HepG2 (cell line): ENCODE results near the gene ATAD3C. TPM values are rescaled to one million over a fixed set of nuclear protein-coding genes. Genes with fewer than 3 reads are reported as not detected.

Source experiments
- ATRX ChIP-seq: sonication (generic); formaldehyde crosslinking; IDR thresholded peaks from 2 replicates; pipeline ENCODE4 v1.4.0; 2020; ENCODE audit warnings: missing genetic modification reagents, borderline replicate concordance
- ELF1 ChIP-seq: sonication (generic); formaldehyde crosslinking; IDR thresholded peaks from 2 replicates; pipeline ENCODE4 v1.4.0; 2020; ENCODE audit warnings: missing genetic modification reagents
- EZH2 ChIP-seq: conservative IDR thresholded peaks from 2 replicates; pipeline ENCODE4 v1.6.1; 2012; ENCODE audit warnings: mild to moderate bottlenecking, low read depth, low read length, moderate library complexity
- FOXA3 ChIP-seq: IDR thresholded peaks from 2 replicates; pipeline ENCODE4 v1.6.1; 2016; ENCODE audit warnings: missing genetic modification reagents, missing compliant biosample characterization
- GATAD2A ChIP-seq: IDR thresholded peaks from 2 replicates; pipeline ENCODE4 v1.6.1; 2016
- HIVEP1 ChIP-seq: sonication (generic); formaldehyde crosslinking; IDR thresholded peaks from 2 replicates; pipeline ENCODE4 v1.4.0; 2020; ENCODE audit warnings: mild to moderate bottlenecking, missing genetic modification reagents
- HMGA1 ChIP-seq: sonication (generic); formaldehyde crosslinking; conservative IDR thresholded peaks from 2 replicates; pipeline ENCODE4 v1.4.0; 2020; ENCODE audit warnings: missing genetic modification reagents
- ISX ChIP-seq: sonication (generic); formaldehyde crosslinking; conservative IDR thresholded peaks from 2 replicates; pipeline ENCODE4 v1.5.0; 2020; ENCODE audit warnings: missing genetic modification reagents
- JDP2 ChIP-seq: sonication (generic); formaldehyde crosslinking; IDR thresholded peaks from 2 replicates; pipeline ENCODE4 v1.8.1; 2022; ENCODE audit warnings: missing genetic modification reagents, borderline replicate concordance
- JUND ChIP-seq: sonication (generic); formaldehyde crosslinking; IDR thresholded peaks from 2 replicates; pipeline ENCODE4 v1.8.0; 2022; ENCODE audit warnings: mild to moderate bottlenecking, missing genetic modification reagents
- MLLT10 ChIP-seq: sonication (generic); formaldehyde crosslinking; IDR thresholded peaks from 2 replicates; pipeline ENCODE4 v1.4.0; 2020; ENCODE audit warnings: missing genetic modification reagents
- NFYC ChIP-seq: IDR thresholded peaks from 2 replicates; pipeline ENCODE4 v1.6.1; 2016; ENCODE audit warnings: missing genetic modification reagents, missing compliant biosample characterization
- PAX8 ChIP-seq: sonication (generic); formaldehyde crosslinking; IDR thresholded peaks from 2 replicates; pipeline ENCODE4 v1.8.0; 2022; ENCODE audit warnings: mild to moderate bottlenecking, missing genetic modification reagents, borderline replicate concordance
- RAD51 ChIP-seq: fragments of 450-650 bp; IDR thresholded peaks from 2 replicates; pipeline ENCODE4 v1.6.1; 2016; ENCODE audit warnings: borderline replicate concordance
- RELA ChIP-seq: sonication (generic); formaldehyde crosslinking; IDR thresholded peaks from 2 replicates; pipeline ENCODE4 v1.4.0; 2020; ENCODE audit warnings: missing genetic modification reagents
- SMAD9 ChIP-seq: sonication (generic); formaldehyde crosslinking; IDR thresholded peaks from 2 replicates; pipeline ENCODE4 v1.5.1; 2020; ENCODE audit warnings: mild to moderate bottlenecking, missing genetic modification reagents
- THYN1 ChIP-seq: sonication (generic); formaldehyde crosslinking; IDR thresholded peaks from 2 replicates; pipeline ENCODE4 v1.8.1; 2023; ENCODE audit warnings: low read depth, mild to moderate bottlenecking, moderate library complexity, missing genetic modification reagents, borderline replicate concordance
- ZNF343 ChIP-seq: sonication (generic); formaldehyde crosslinking; IDR thresholded peaks from 2 replicates; pipeline ENCODE4 v1.4.0; 2020; ENCODE audit warnings: mild to moderate bottlenecking, missing genetic modification reagents
- ZNF619 ChIP-seq: sonication (generic); formaldehyde crosslinking; IDR thresholded peaks from 2 replicates; pipeline ENCODE4 v1.4.0; 2020; ENCODE audit warnings: mild to moderate bottlenecking, missing genetic modification reagents
- ZSCAN25 ChIP-seq: sonication (generic); formaldehyde crosslinking; IDR thresholded peaks from 2 replicates; pipeline ENCODE4 v1.8.0; 2022; ENCODE audit warnings: mild to moderate bottlenecking, missing genetic modification reagents
- polyA plus RNA-seq, 8 experiments: library from polyadenylated mRNA; depleted of rRNA in 3 of 8; stranded (reverse) in 7 of 8; unstranded in 1 of 8; fragments of >200 nt; fragmentation: Illumina TruSeq in 4 of 8; extraction: Trizol in 4 of 8; gene quantifications; 2 replicates each; pipeline versions ENCODE4 v1.2.1 to v1.2.3, GENCODE V29; 2011 to 2016; ENCODE audit warnings: low read depth in 4 of 8, missing spikeins in 1 of 8, mixed read lengths in 1 of 8; ENCODE audit not compliant: insufficient read depth in 1 of 8
- total RNA-seq, 5 experiments: library from RNA; depleted of rRNA; stranded (reverse); fragments of >200 nt; fragmentation: Illumina TruSeq; extraction: Trizol; gene quantifications; 2 replicates each; pipeline ENCODE4 v1.2.3, GENCODE V29; 2016; ENCODE audit warnings: low read depth in 1 of 5
- TF ChIP-seq, protein P1 (sequence below): sonication (generic); formaldehyde crosslinking; IDR thresholded peaks from 2 replicates; pipeline ENCODE4 v1.9.0; 2022; ENCODE audit warnings: missing genetic modification reagents, mild to moderate bottlenecking, borderline replicate concordance
- TF ChIP-seq, protein P2 (sequence below): sonication (generic); formaldehyde crosslinking; IDR thresholded peaks from 2 replicates; pipeline ENCODE4 v1.5.0; 2020; ENCODE audit warnings: missing genetic modification reagents
- TF ChIP-seq, protein P3 (sequence below): sonication (generic); formaldehyde crosslinking; IDR thresholded peaks from 2 replicates; pipeline ENCODE4 v1.8.0; 2022; ENCODE audit warnings: mild to moderate bottlenecking, missing genetic modification reagents, moderate library complexity

ATAD3C gene
- total and polyA plus RNA-seq, 2 of the 13 experiments (the other 11 are each of a cell fraction or from before 2014, with no cell fraction given), result 2.4 to 3.2 TPM

DNA sequence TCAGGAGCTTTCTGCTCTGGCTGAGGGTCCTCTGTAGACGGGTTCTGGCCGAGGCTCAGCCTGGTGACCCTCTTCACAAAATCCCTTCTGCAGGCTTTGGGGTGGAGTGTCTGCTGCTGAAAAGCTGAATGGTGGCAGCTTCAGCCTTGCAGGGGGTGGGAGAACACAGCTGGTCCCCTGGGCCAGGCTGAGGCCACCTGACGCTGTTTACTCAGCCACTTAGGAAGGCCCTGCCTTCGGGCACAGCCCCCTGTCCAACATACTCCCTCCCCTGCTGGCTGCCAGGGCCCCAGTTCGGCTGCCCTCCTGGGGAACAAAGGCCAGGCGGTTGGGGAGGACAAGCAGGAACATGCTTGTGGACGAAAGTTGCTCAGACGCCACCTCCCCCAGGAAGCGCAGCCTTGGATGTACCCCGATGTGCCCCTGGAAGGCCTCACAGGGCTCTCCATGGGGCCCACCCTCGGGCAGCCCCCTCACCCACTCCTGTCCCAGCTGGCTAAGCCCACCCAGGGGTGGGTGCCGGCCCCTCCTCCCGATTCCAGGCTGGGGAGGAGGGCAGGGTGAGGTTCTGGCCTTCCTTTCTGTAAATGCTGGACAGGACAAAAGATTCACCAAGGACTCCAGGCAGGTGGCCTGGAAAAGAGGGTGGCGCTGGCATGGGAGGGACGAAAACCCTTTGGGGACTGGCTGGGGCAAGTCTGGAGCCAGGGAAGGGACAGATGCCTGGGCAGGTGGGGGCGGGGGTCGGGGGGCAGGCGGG lies 28.2 kb upstream of the ATAD3C start, which contains the start of gene ANKRD65 (continued):
- no peak; the same call in 1 of the 2 replicates for TF ChIP-seq HIVEP1 (CRISPR knock-in tag)
- no peak for TF ChIP-seq MLLT10
- TF ChIP-seq, protein P1, sequence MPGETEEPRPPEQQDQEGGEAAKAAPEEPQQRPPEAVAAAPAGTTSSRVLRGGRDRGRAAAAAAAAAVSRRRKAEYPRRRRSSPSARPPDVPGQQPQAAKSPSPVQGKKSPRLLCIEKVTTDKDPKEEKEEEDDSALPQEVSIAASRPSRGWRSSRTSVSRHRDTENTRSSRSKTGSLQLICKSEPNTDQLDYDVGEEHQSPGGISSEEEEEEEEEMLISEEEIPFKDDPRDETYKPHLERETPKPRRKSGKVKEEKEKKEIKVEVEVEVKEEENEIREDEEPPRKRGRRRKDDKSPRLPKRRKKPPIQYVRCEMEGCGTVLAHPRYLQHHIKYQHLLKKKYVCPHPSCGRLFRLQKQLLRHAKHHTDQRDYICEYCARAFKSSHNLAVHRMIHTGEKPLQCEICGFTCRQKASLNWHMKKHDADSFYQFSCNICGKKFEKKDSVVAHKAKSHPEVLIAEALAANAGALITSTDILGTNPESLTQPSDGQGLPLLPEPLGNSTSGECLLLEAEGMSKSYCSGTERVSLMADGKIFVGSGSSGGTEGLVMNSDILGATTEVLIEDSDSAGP, result peak; percentile 82; the same call in 1 of the 2 replicates
- 0 out of 2 replicates have a peak, but pooled peaks have one; percentile 25 for TF ChIP-seq JUND (CRISPR knock-in tag)
- no peak for TF ChIP-seq ATRX
- no peak for TF ChIP-seq ISX (CRISPR knock-in tag)
- TF ChIP-seq GATAD2A (CRISPR knock-in tag), result peak; percentile 81
- no peak for TF ChIP-seq HMGA1 (CRISPR knock-in tag)
- TF ChIP-seq, protein P2, sequence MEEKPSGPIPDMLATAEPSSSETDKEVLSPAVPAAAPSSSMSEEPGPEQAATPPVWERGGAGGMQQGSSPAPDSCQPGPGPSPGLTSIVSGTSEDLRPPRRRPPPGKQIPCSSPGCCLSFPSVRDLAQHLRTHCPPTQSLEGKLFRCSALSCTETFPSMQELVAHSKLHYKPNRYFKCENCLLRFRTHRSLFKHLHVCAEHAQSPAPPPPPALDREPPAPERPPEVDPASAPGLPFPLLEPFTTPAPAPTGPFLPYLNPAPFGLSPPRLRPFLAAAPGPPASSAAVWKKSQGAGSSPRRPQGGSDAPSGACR (CRISPR knock-in tag), result no peak
- TF ChIP-seq ZNF343 (CRISPR knock-in tag), result no peak
- TF ChIP-seq NFYC (CRISPR knock-in tag), result no peak
- TF ChIP-seq SMAD9, result no peak
- TF ChIP-seq RELA (CRISPR knock-in tag), result no peak
- TF ChIP-seq PAX8 (CRISPR knock-in tag), result no peak
- TF ChIP-seq THYN1 (CRISPR knock-in tag), result no peak
- TF ChIP-seq JDP2 (CRISPR knock-in tag), result no peak
- no peak for TF ChIP-seq EZH2
- TF ChIP-seq, protein P3, sequence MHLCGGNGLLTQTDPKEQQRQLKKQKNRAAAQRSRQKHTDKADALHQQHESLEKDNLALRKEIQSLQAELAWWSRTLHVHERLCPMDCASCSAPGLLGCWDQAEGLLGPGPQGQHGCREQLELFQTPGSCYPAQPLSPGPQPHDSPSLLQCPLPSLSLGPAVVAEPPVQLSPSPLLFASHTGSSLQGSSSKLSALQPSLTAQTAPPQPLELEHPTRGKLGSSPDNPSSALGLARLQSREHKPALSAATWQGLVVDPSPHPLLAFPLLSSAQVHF, result no peak
- no peak for TF ChIP-seq RAD51
- peak; percentile 66 for TF ChIP-seq ZSCAN25
- TF ChIP-seq ELF1, result peak; percentile 56; the same call in 1 of the 2 replicates
- TF ChIP-seq ZNF619 (CRISPR knock-in tag), result no peak
- TF ChIP-seq FOXA3 (CRISPR knock-in tag), result peak; percentile 92
